GM12878 (cell line): Measurements from ENCODE around the gene ATF2. TPM values are rescaled to one million over a fixed set of nuclear protein-coding genes. Genes with fewer than 3 reads are reported as not detected.

Experiments used
- ATF3 ChIP-seq: IDR thresholded peaks from 2 replicates; pipeline ENCODE4 v1.6.1; 2011; ENCODE audit warnings: low read depth, mild to moderate bottlenecking, low read length, moderate library complexity, borderline replicate concordance; ENCODE audit errors: extremely low read depth
- BCL11A ChIP-seq: IDR thresholded peaks from 2 replicates; pipeline ENCODE4 v1.6.1; 2011; ENCODE audit warnings: low read depth, low read length
- MXI1 ChIP-seq: fragments of 150-350 bp; IDR thresholded peaks from 2 replicates; pipeline ENCODE4 v1.6.1; 2011; ENCODE audit warnings: low read depth, mild to moderate bottlenecking, inconsistent platforms, low read length, improper control_type of control experiment
- PKNOX1 ChIP-seq: fragments of 450-650 bp; IDR thresholded peaks from 2 replicates; pipeline ENCODE4 v1.6.1; 2016; ENCODE audit warnings: mild to moderate bottlenecking
- PRDM15 ChIP-seq: fragments of 450-650 bp; formaldehyde crosslinking; IDR thresholded peaks from 2 replicates; pipeline ENCODE4 v1.4.0; 2020; ENCODE audit warnings: mild to moderate bottlenecking, moderate library complexity
- SMC3 ChIP-seq: IDR thresholded peaks from 2 replicates; pipeline ENCODE4 v1.6.1; 2011; ENCODE audit warnings: low read length, improper control_type of control experiment, borderline replicate concordance
- ZBED1 ChIP-seq: IDR thresholded peaks from 2 replicates; pipeline ENCODE4 v1.6.1; 2016; ENCODE audit warnings: borderline replicate concordance
- polyA plus RNA-seq, 11 experiments: library from polyadenylated mRNA; depleted of rRNA in 4 of 11; unstranded in 6 of 11; stranded (reverse) in 5 of 11; fragments of >200 nt; fragmentation: Nextera tagmentation in 4 of 11; fragmentation: Illumina TruSeq in 1 of 11; extraction: Ambion mirVana in 4 of 11; extraction: Trizol in 1 of 11; gene quantifications; 1 replicate in 1 of 11; 2 replicates in 10 of 11; pipeline versions ENCODE4 v1.2.1 to v1.2.3, GENCODE V29; 2011 to 2016; ENCODE audit warnings: inconsistent platforms in 2 of 11, missing spikeins in 2 of 11, low read depth in 1 of 11
- total RNA-seq, 4 experiments: library from RNA; depleted of rRNA in 3 of 4; stranded (reverse); fragments of >200 nt in 3 of 4; fragmentation: Illumina TruSeq in 1 of 4; extraction: Trizol in 1 of 4; gene quantifications; 2 replicates each; pipeline versions ENCODE4 v1.2.1 to v1.2.3, GENCODE V29; 2013 to 2021

ATF2 gene
- total and polyA plus RNA-seq, 10 of the 15 experiments (the other 5 are each of a cell fraction or from before 2014, with no cell fraction given), result 10.3 to 78.0 (median 36.0) TPM

- TF ChIP-seq PRDM15 (CRISPR knock-in tag) (no peak), ZBED1 (no peak), ATF3 (no peak), PKNOX1 (no peak), BCL11A (no peak), MXI1 (no peak), SMC3 (no peak)
Measured at GRCh38 chr2:175170659-175171304, 2.8 kb upstream of the ATF2 start (continued).
